ENCODE measurements around the gene FSD1L.
"Not testable (repeated sequence)": the region's sequence is repeated elsewhere in the genome, so short reads cannot be mapped to it uniquely, and the experiment has no call there.

Gene FSD1L

GRCh38 chr9:105579952-105580351 lies 132.1 kb downstream of the FSD1L start:
- DNase-seq = not testable (repeated sequence)

- not testable (repeated sequence) for DNase-seq
These were observed 133.7 kb downstream of the FSD1L start for GRCh38 chr9:105581550-105581949.

GRCh38 chr9:105593145-105593544 lies 145.3 kb downstream of the FSD1L start:
- DNase-seq = no peak

Data from NCI-H1105 treated with DMSO at 0.1 percent for 48 hours (cell line).